Measurements from ENCODE around the gene MAST2. TPM values are rescaled to one million over a fixed set of nuclear protein-coding genes. Genes with fewer than 3 reads are reported as not detected.

The MAST2 gene
- total and polyA plus RNA-seq, 9 of the 15 experiments (the other 6 are each of a cell fraction or from before 2014, with no cell fraction given) = 0.73 to 32.0 (median 17.8) TPM

GRCh38 chr1:46005594-46005993 lies 202.2 kb downstream of the MAST2 start (continued):
- no peak for TF ChIP-seq XRCC3 (IDR thresholded peaks at IDR 0.05)
- TF ChIP-seq BDP1 (IDR thresholded peaks at IDR 0.05; ENCODE audit: insufficient read depth, insufficient read length) = no peak
- no peak for TF ChIP-seq USF1 (CRISPR knock-in tag; IDR thresholded peaks at IDR 0.05)
- no peak for TF ChIP-seq BRF2 (IDR thresholded peaks at IDR 0.05; ENCODE audit: borderline replicate concordance, insufficient read depth, insufficient read length)
- no peak for TF ChIP-seq EWSR1 (IDR thresholded peaks at IDR 0.05; ENCODE audit: borderline replicate concordance, low read depth, partially characterized antibody)

- ChIA-PET CTCF (ENCODE audit: low intra/inter-chr PET ratio) (no interaction called here), POLR2A (interaction anchor here (1.0 kb wide), 1 partner anchor 9 kb away, joined by 3 read pairs; no protein-coding TSS in a partner anchor)
- ATAC-seq (no peak), DNase-seq (ENCODE audit: extremely low read depth in 1 of 4, low spot score in 3 of 4) (no peak), FAIRE-seq (no peak)
- H4K20me1 ChIP-seq (replicated peaks; ENCODE audit: control insufficient read depth, insufficient read depth, low read length) = no peaks in the 10 kb centered on the region
- H3K27me3 ChIP-seq (ENCODE audit: control insufficient read depth in 2 of 2, insufficient read depth in 2 of 2, low read length in 2 of 2) = no peaks in the 10 kb centered on the region
- H3K27ac ChIP-seq (ENCODE audit: extremely low read depth, low read depth, low read length) = no peak overlapping the region
- H3K9me1 ChIP-seq (ENCODE audit: control insufficient read depth, insufficient read depth, low read length) = peaks cover 4% of the 10 kb centered on the region
- no peaks in the 10 kb centered on the region for H3K4me1 ChIP-seq (replicated peaks in 1 of 2; ENCODE audit: control insufficient read depth in 2 of 2, insufficient read depth in 2 of 2, low read length in 2 of 2)
- H3K9ac ChIP-seq (ENCODE audit: insufficient read depth in 1 of 2, low read depth in 2 of 2, low read length in 2 of 2) = no peak overlapping the region
- H3K9me3 ChIP-seq (replicated peaks; ENCODE audit: control insufficient read depth, insufficient read depth, low read depth, low read length) = no peaks in the 10 kb centered on the region
- in situ Hi-C loops (cut with MboI) (no loop called here), intact Hi-C loops (cut with micrococcal nuclease) (no loop called here)
- no peak overlapping the region for H3K4me3 ChIP-seq
- peaks cover 69% of the 10 kb centered on the region for H3K36me3 ChIP-seq (ENCODE audit: control insufficient read depth, insufficient read depth, low read length)
- no peak for TF ChIP-seq ARID3A (IDR thresholded peaks at IDR 0.05; ENCODE audit: borderline replicate concordance, low read depth, low read length)
- TF ChIP-seq CBFA2T2 (conservative IDR thresholded peaks at IDR 0.05) = no peak
- H2AFZ ChIP-seq (ENCODE audit: low read depth, low read length) = no peak overlapping the region
- no peaks in the 10 kb centered on the region for H3K79me2 ChIP-seq (ENCODE audit: control insufficient read depth, insufficient read depth, low read length)
- H3K4me2 ChIP-seq (ENCODE audit: insufficient read depth, low read length) = no peak overlapping the region
- no TSS peak for BruUV-seq (replicated peaks)
Measured at GRCh38 chr1:46008585-46008984, 205.2 kb downstream of the MAST2 start.
